Measurements from ENCODE around the gene HIBADH. TPM values are rescaled to one million over a fixed set of nuclear protein-coding genes. Genes with fewer than 3 reads are reported as not detected.
A peak's percentile ranks its signal among the peaks of the same experiment; 100 is the strongest.

HIBADH gene
- total and polyA plus RNA-seq, 9 of the 15 experiments (the other 6 are each of a cell fraction or from before 2014, with no cell fraction given): 10.7 to 67.8 (median 36.9) TPM

GRCh38 chr7:27619492-27619891 lies 43.2 kb downstream of the HIBADH start:
- in situ Hi-C loops (cut with MboI): no loop called here
- BruUV-seq (replicated peaks): no TSS peak
- ATAC-seq (no peak), FAIRE-seq (no peak), DNase-seq (ENCODE audit: extremely low read depth in 1 of 4, low spot score in 3 of 4) (no peak)
- no peak overlapping the region for H2AFZ ChIP-seq (ENCODE audit: low read depth, low read length)
- 0 out of 2 replicates have a peak, but pooled peaks have one; percentile 14 for TF ChIP-seq EP400 (IDR thresholded peaks at IDR 0.05)
- TF ChIP-seq ESRRB (CRISPR knock-in tag; IDR thresholded peaks at IDR 0.05; ENCODE audit: borderline replicate concordance): no peak
- no peak for TF ChIP-seq TGIF2 (CRISPR knock-in tag; IDR thresholded peaks at IDR 0.05)
- peak; percentile 52 for TF ChIP-seq ZNF280A (IDR thresholded peaks at IDR 0.05; ENCODE audit: low read depth, partially characterized antibody)
- TF ChIP-seq ARID3A (IDR thresholded peaks at IDR 0.05; ENCODE audit: borderline replicate concordance, low read depth, low read length): no peak
- no peak for TF ChIP-seq SOX6 (IDR thresholded peaks at IDR 0.05)
- TF ChIP-seq TRIM24 (IDR thresholded peaks at IDR 0.05): 0 out of 4 replicates have a peak, but pooled peaks of 1 of the 2 experiments have one; percentile 9
- TF ChIP-seq ZNF79 (CRISPR knock-in tag; IDR thresholded peaks at IDR 0.05; ENCODE audit: low read depth): no peak
- TF ChIP-seq RHOXF2B (CRISPR knock-in tag; conservative IDR thresholded peaks at IDR 0.05): no peak
- TF ChIP-seq ZEB2 (IDR thresholded peaks at IDR 0.05): 0 out of 2 replicates have a peak, but pooled peaks have one; percentile 27
- peak in 1 of 2 experiments; percentile 72; a peak in 1 of 3 replicates for TF ChIP-seq CBX3 (IDR thresholded peaks at IDR 0.05; ENCODE audit: borderline replicate concordance in 1 of 2, low read length in 2 of 2)
- TF ChIP-seq RUNX1 (IDR thresholded peaks at IDR 0.05; ENCODE audit: low read depth): no peak
- TF ChIP-seq DACH1 (IDR thresholded peaks at IDR 0.05; ENCODE audit: partially characterized antibody): no peak
- TF ChIP-seq BDP1 (IDR thresholded peaks at IDR 0.05; ENCODE audit: insufficient read depth, insufficient read length): no peak
- TF ChIP-seq ARID3B (CRISPR knock-in tag; IDR thresholded peaks at IDR 0.05; ENCODE audit: borderline replicate concordance): no peak
- no peak for TF ChIP-seq ZNF212 (CRISPR knock-in tag; IDR thresholded peaks at IDR 0.05)
- TF ChIP-seq CREB3L1 (IDR thresholded peaks at IDR 0.05; ENCODE audit: borderline replicate concordance, low read depth): no peak
- peak; percentile 93; the same call in 1 of the 2 replicates for TF ChIP-seq TRIM28 (IDR thresholded peaks at IDR 0.05)
- TF ChIP-seq ZNF197 (CRISPR knock-in tag; IDR thresholded peaks at IDR 0.05; ENCODE audit: low read depth): no peak
- no peak overlapping the region for H3K4me2 ChIP-seq (ENCODE audit: insufficient read depth, low read length)
- H3K4me3 ChIP-seq: no peak overlapping the region
- H3K27me3 ChIP-seq (ENCODE audit: control insufficient read depth in 2 of 2, insufficient read depth in 2 of 2, low read length in 2 of 2): no peaks in the 10 kb centered on the region
- ChIA-PET CTCF (ENCODE audit: low intra/inter-chr PET ratio) (no interaction called here), POLR2A (interaction anchor here (0.9 kb wide), 1 partner anchor 15 kb away, joined by 3 read pairs; no protein-coding TSS in a partner anchor)
- H3K9ac ChIP-seq (ENCODE audit: insufficient read depth in 1 of 2, low read depth in 2 of 2, low read length in 2 of 2): no peak overlapping the region
- H3K9me1 ChIP-seq (ENCODE audit: control insufficient read depth, insufficient read depth, low read length): no peaks in the 10 kb centered on the region
- H3K79me2 ChIP-seq (ENCODE audit: control insufficient read depth, insufficient read depth, low read length): 0 out of 3 replicates have a peak, but pooled peaks cover 2% of the 10 kb centered on the region
- H3K9me3 ChIP-seq (replicated peaks; ENCODE audit: control insufficient read depth, insufficient read depth, low read depth, low read length): peaks cover 15% of the 10 kb centered on the region
- 32% methylated on average over 1 of the region's 1 CpG for WGBS (ENCODE audit: insufficient coverage, low coverage, missing lambda C conversion rate)
- intact Hi-C loops (cut with micrococcal nuclease): no loop called here
- H4K20me1 ChIP-seq (replicated peaks; ENCODE audit: control insufficient read depth, insufficient read depth, low read length): no peaks in the 10 kb centered on the region
- no peak overlapping the region for H3K27ac ChIP-seq (ENCODE audit: extremely low read depth, low read depth, low read length)
- peaks cover 10% of the 10 kb centered on the region; the same call in 1 of the 3 replicates for H3K36me3 ChIP-seq (ENCODE audit: control insufficient read depth, insufficient read depth, low read length)
- H3K4me1 ChIP-seq (replicated peaks in 1 of 2; ENCODE audit: control insufficient read depth in 2 of 2, insufficient read depth in 2 of 2, low read length in 2 of 2): no peaks in the 10 kb centered on the region
